Measurements from ENCODE around the gene DPP6.
"Not testable (repeated sequence)": the region's sequence is repeated elsewhere in the genome, so short reads cannot be mapped to it uniquely, and the experiment has no call there.

Gene DPP6

DNA sequence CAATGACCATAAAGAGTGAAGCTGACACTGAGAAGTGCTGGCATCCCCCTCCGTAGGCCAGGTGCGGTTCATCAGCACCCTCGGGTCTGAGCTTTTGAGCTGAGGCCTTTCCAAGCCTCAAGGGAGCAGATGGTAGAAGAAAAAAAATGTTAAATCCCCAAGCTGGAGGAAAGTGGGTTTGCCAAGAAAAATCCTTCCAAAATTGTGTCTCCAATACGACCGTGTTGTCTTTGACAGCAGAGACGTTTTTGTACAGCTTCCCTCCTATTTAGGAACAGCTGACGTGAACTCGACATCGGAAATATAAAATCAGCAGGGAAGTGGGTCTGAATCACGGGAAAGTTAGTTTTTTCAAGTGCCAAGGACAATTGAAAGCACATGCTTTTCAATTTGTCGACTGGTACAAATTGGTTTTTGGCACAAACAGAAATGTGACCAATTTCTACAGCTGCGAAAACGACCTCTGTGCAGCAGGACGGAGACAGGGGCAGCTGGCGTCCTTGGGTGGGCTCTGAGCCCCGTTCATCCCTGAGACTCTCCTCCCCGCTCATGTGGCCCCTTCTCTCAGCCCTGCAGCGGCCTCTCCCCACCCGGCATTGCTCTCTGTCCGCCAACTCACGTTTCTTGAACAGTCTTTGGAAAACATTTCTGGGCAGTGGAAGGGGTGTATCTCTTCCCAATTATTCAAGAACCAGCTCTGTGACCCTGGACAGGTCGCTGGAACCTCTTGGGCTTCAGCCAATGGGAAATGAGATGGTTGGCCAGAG is 860.9 kb downstream of the DPP6 start:
- H3K27me3 Mint-ChIP-seq: peaks cover 48 to 67% of the 10 kb centered on the region in 2 donors
- H3K9me3 Mint-ChIP-seq: peaks cover 2 to 9% of the 10 kb centered on the region in 2 donors
- peaks cover 2 to 8% of the 10 kb centered on the region in 2 donors for H3K36me3 Mint-ChIP-seq
- no peak for DNase-seq
- no peak for ATAC-seq (replicated peaks)
- peak overlapping the region; percentile 33 for H3K27ac Mint-ChIP-seq
- no peak overlapping the region for H3K4me3 Mint-ChIP-seq
- peaks cover 6 to 14% of the 10 kb centered on the region in 2 donors for H3K4me1 Mint-ChIP-seq

- H3K4me3 Mint-ChIP-seq: peak overlapping the region; percentile 84 to 95
- DNase-seq (peak; percentile 79), ATAC-seq (replicated peaks) (peak; percentile 96 to 98)
- H3K4me1 Mint-ChIP-seq: peaks cover 6 to 14% of the 10 kb centered on the region in 2 donors
- peaks cover 45 to 71% of the 10 kb centered on the region in 2 donors for H3K27me3 Mint-ChIP-seq
- peaks cover 2 to 9% of the 10 kb centered on the region in 2 donors for H3K9me3 Mint-ChIP-seq
- peaks cover 2 to 8% of the 10 kb centered on the region in 2 donors for H3K36me3 Mint-ChIP-seq
- H3K27ac Mint-ChIP-seq: peak overlapping the region; percentile 22
Observed at GRCh38 chr7:154913638-154914307, 861.6 kb downstream of the DPP6 start.

DNA sequence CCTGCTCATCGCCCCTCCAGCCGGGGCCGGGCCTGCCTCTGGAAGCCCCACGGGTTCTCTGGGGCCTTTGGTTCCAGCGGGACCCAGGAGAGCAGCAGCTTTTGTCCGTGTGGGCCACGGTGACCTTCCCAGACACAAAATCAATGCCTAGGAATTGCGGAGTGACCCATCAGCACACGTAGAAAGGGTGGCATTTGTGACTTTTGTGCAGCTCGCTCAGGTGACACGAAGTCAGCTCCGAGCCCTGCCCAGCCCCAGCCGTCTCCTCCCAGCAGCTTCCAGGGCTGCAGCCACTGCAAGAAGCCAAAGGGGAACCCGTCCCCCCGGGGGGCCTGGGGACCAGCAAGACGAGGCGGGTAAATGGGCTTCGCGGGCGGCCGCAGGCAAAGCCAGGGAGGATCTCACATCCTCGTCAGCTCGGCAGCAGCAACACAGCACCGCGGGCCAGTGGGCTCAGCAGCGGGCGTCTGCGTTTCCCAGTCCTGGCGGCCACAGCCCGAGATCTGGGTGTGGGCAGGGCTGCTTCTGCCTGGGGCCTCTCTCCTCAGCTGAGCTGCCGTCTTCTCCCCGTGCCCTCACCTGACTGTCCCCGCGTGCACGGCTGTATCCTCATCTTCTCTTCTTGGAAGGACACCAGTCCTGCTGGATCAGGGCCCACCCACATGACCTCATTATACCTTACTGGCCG is 862.3 kb downstream of the DPP6 start:
- ATAC-seq (replicated peaks): peak; percentile 3 to 39
- peak overlapping the region in 1 of 2 donors; percentile 95 for H3K4me3 Mint-ChIP-seq
- no peak for DNase-seq
- H3K27me3 Mint-ChIP-seq: peaks cover 39 to 69% of the 10 kb centered on the region in 2 donors
- H3K9me3 Mint-ChIP-seq: peaks cover 2 to 9% of the 10 kb centered on the region in 2 donors
- H3K27ac Mint-ChIP-seq: no peak overlapping the region
- H3K36me3 Mint-ChIP-seq: peaks cover 2 to 8% of the 10 kb centered on the region in 2 donors
- H3K4me1 Mint-ChIP-seq: peaks cover 6 to 14% of the 10 kb centered on the region in 2 donors

DNA sequence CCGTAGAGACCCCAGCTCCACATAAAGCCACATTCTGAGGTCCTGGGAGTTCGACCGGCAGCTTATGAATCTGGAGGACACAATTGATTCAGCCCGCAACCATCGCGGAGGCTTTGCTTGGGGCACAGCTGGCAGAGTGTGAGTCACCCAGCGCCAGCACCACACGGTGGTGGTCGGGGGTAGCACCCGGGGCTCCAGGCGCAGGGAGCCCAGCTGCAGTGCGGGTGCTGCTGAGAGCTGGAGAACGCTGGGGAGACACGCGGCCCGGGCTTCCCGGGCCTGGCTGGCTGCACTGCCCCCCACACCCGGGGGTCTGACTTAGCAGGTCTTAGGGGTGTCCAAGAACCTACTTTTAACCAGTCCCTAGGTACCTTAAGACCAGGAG is 862.8 kb downstream of the DPP6 start:
- no peak for DNase-seq
- no peak overlapping the region for H3K27ac Mint-ChIP-seq
- ATAC-seq (replicated peaks): no peak
- H3K36me3 Mint-ChIP-seq: peaks cover 2 to 8% of the 10 kb centered on the region in 2 donors
- peaks cover 6 to 14% of the 10 kb centered on the region in 2 donors for H3K4me1 Mint-ChIP-seq
- H3K9me3 Mint-ChIP-seq: peaks cover 2 to 9% of the 10 kb centered on the region in 2 donors
- H3K4me3 Mint-ChIP-seq: peak overlapping the region in 1 of 2 donors; percentile 62
- H3K27me3 Mint-ChIP-seq: peaks cover 40 to 69% of the 10 kb centered on the region in 2 donors

DNA sequence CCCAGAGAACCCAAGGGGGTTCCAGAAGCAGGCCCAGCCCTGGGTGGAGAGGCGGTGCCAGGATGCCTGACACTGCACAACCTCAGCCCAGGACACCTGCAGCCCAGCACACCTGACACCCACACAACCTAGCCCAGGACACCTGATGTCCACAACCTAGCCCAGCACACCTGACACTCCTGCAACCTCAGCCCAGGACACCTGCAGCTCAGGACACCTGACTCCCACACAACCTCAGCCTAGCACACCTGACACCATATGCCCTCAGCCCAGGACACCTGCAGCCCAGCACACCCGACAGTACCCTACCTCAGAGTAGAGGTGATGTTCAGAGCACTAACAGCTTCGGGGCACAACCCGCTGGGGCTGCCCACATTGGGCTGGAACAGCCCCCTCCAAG is 863.4 kb downstream of the DPP6 start:
- no peak overlapping the region for H3K27ac Mint-ChIP-seq
- DNase-seq (no peak), ATAC-seq (replicated peaks) (no peak)
- peaks cover 46 to 73% of the 10 kb centered on the region in 2 donors for H3K27me3 Mint-ChIP-seq
- peaks cover 6 to 14% of the 10 kb centered on the region in 2 donors for H3K4me1 Mint-ChIP-seq
- no peak overlapping the region for H3K4me3 Mint-ChIP-seq
- H3K9me3 Mint-ChIP-seq: peaks cover 2 to 9% of the 10 kb centered on the region in 2 donors
- peaks cover 2 to 8% of the 10 kb centered on the region in 2 donors for H3K36me3 Mint-ChIP-seq

GRCh38 chr7:154916381-154916780 is 864.2 kb downstream of the DPP6 start:
- peaks cover 38 to 66% of the 10 kb centered on the region in 2 donors for H3K27me3 Mint-ChIP-seq
- H3K36me3 Mint-ChIP-seq: peaks cover 1 to 2% of the 10 kb centered on the region in 2 donors
- DNase-seq: no peak
- peaks cover under 1 to 1% of the 10 kb centered on the region in 2 donors for H3K9me3 Mint-ChIP-seq
- H3K4me3 Mint-ChIP-seq: no peak overlapping the region
- no peak for ATAC-seq (replicated peaks)
- H3K4me1 Mint-ChIP-seq: peaks cover 6 to 14% of the 10 kb centered on the region in 2 donors
- H3K27ac Mint-ChIP-seq: no peak overlapping the region

- H3K27ac Mint-ChIP-seq: no peak overlapping the region
- DNase-seq (no peak), ATAC-seq (replicated peaks) (no peak)
- no peaks in the 10 kb centered on the region for H3K9me3 Mint-ChIP-seq
- H3K36me3 Mint-ChIP-seq: peaks cover 0 to 2% of the 10 kb centered on the region in 2 donors
- H3K4me1 Mint-ChIP-seq: peaks cover 6 to 14% of the 10 kb centered on the region in 2 donors
- no peak overlapping the region for H3K4me3 Mint-ChIP-seq
- H3K27me3 Mint-ChIP-seq: peaks cover 37 to 67% of the 10 kb centered on the region in 2 donors
Observed at GRCh38 chr7:154916856-154917807, 864.9 kb downstream of the DPP6 start.

DNA sequence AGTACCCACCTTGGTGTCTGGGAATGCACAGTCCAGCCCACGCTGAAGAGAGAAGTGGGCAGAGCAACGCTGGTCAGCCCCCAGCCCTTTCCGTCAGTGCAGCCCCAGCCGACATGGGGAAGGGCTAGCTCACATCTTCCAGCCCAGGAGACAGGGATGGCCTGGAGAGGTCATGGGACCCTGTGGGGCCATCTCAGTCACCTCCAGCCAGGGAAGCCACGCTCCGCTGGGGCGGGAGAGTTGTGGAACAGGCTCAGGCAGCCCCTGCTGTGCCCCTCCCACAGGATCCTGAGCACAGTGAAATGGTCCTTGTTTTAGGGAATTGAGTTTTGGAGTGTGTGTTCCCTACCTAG is 865.6 kb downstream of the DPP6 start:
- no peak for ATAC-seq (replicated peaks)
- DNase-seq: no peak
- peaks cover 6 to 14% of the 10 kb centered on the region in 2 donors for H3K4me1 Mint-ChIP-seq
- H3K27ac Mint-ChIP-seq: no peak overlapping the region
- peaks cover 0 to 5% of the 10 kb centered on the region in 2 donors for H3K36me3 Mint-ChIP-seq
- peaks cover 0 to 3% of the 10 kb centered on the region in 2 donors for H3K9me3 Mint-ChIP-seq
- H3K4me3 Mint-ChIP-seq: no peak overlapping the region
- H3K27me3 Mint-ChIP-seq: peaks cover 40 to 67% of the 10 kb centered on the region in 2 donors

DNA sequence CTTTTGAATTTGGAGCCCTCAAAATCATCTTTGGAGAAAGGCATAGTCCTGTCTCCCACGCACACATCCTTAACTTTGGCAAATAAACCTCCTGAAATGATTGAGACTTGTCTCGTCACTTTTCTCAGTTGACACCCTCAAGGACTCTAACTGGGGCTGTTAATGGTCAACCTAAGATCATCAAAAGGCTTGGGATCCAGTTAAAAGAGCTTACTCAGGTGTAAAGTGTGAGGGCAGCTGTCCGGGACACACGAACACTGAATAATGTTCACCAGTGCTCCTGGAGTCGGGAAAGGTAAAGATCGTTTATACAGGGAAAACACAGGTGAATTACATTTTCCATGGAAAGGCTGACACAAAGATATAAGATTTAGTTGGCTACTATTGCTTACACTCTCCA is 866.1 kb downstream of the DPP6 start:
- no peak for ATAC-seq (replicated peaks)
- Mint-ChIP-seq H3K36me3 (peaks cover 0 to 5% of the 10 kb centered on the region in 2 donors), H3K4me3 (no peak overlapping the region), H3K27me3 (peaks cover 40 to 66% of the 10 kb centered on the region in 2 donors), H3K9me3 (peaks cover 0 to 3% of the 10 kb centered on the region in 2 donors), H3K27ac (no peak overlapping the region), H3K4me1 (peaks cover 6 to 14% of the 10 kb centered on the region in 2 donors)
- DNase-seq: no peak

- Mint-ChIP-seq H3K4me1 (peaks cover 5 to 11% of the 10 kb centered on the region in 2 donors), H3K4me3 (no peak overlapping the region), H3K27ac (no peak overlapping the region), H3K36me3 (peaks cover 0 to 5% of the 10 kb centered on the region in 2 donors), H3K9me3 (peaks cover 0 to 3% of the 10 kb centered on the region in 2 donors), H3K27me3 (peaks cover 38 to 62% of the 10 kb centered on the region in 2 donors)
- no peak for DNase-seq
- no peak for ATAC-seq (replicated peaks)
Observed at GRCh38 chr7:154918741-154919140, 866.5 kb downstream of the DPP6 start.

GRCh38 chr7:154919344-154920225 is 867.4 kb downstream of the DPP6 start:
- no peak overlapping the region for H3K27ac Mint-ChIP-seq
- H3K4me1 Mint-ChIP-seq: peaks cover 2 to 4% of the 10 kb centered on the region in 2 donors
- H3K9me3 Mint-ChIP-seq: peaks cover 0 to 3% of the 10 kb centered on the region in 2 donors
- no peak overlapping the region for H3K4me3 Mint-ChIP-seq
- peaks cover 0 to 3% of the 10 kb centered on the region in 2 donors for H3K36me3 Mint-ChIP-seq
- ATAC-seq (replicated peaks): no peak
- no peak for DNase-seq
- H3K27me3 Mint-ChIP-seq: peaks cover 35 to 60% of the 10 kb centered on the region in 2 donors

- DNase-seq; H3K4me3 Mint-ChIP-seq; H3K4me1 Mint-ChIP-seq; H3K27ac Mint-ChIP-seq; ATAC-seq (replicated peaks); H3K36me3 Mint-ChIP-seq; H3K9me3 Mint-ChIP-seq: not testable (repeated sequence)
- peaks cover 25 to 42% of the 10 kb centered on the region in 2 donors for H3K27me3 Mint-ChIP-seq
Observed at GRCh38 chr7:154922472-154922871, 870.3 kb downstream of the DPP6 start.

Data from stimulated activated naive B cell treated with anti-CD40 and anti-IgM and Interleukin-4, amounts not matched to agents 10 μg/mL and 1 μg/mL and 100 μg/mL, for 72 hours (primary cell).